ENCODE results near the gene NUMA1.

GRCh38 chr11:72010529-72011233 lies 69.7 kb downstream of the NUMA1 start:
- TF ChIP-seq, protein P1, sequence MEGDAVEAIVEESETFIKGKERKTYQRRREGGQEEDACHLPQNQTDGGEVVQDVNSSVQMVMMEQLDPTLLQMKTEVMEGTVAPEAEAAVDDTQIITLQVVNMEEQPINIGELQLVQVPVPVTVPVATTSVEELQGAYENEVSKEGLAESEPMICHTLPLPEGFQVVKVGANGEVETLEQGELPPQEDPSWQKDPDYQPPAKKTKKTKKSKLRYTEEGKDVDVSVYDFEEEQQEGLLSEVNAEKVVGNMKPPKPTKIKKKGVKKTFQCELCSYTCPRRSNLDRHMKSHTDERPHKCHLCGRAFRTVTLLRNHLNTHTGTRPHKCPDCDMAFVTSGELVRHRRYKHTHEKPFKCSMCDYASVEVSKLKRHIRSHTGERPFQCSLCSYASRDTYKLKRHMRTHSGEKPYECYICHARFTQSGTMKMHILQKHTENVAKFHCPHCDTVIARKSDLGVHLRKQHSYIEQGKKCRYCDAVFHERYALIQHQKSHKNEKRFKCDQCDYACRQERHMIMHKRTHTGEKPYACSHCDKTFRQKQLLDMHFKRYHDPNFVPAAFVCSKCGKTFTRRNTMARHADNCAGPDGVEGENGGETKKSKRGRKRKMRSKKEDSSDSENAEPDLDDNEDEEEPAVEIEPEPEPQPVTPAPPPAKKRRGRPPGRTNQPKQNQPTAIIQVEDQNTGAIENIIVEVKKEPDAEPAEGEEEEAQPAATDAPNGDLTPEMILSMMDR (IDR thresholded peaks at IDR 0.05; ENCODE audit: low read depth, low read length, missing input control) = no peak
- TF ChIP-seq YY1 (IDR thresholded peaks at IDR 0.05) = no peak
- no peak for TF ChIP-seq SP1 (IDR thresholded peaks at IDR 0.05)
- no peak for TF ChIP-seq TAF1 (conservative IDR thresholded peaks at IDR 0.05)
- TF ChIP-seq, protein P2, sequence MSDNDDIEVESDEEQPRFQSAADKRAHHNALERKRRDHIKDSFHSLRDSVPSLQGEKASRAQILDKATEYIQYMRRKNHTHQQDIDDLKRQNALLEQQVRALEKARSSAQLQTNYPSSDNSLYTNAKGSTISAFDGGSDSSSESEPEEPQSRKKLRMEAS (IDR thresholded peaks at IDR 0.05) = no peak
- no peak for TF ChIP-seq FOXA1 (IDR thresholded peaks at IDR 0.05)
- TF ChIP-seq, protein P3, sequence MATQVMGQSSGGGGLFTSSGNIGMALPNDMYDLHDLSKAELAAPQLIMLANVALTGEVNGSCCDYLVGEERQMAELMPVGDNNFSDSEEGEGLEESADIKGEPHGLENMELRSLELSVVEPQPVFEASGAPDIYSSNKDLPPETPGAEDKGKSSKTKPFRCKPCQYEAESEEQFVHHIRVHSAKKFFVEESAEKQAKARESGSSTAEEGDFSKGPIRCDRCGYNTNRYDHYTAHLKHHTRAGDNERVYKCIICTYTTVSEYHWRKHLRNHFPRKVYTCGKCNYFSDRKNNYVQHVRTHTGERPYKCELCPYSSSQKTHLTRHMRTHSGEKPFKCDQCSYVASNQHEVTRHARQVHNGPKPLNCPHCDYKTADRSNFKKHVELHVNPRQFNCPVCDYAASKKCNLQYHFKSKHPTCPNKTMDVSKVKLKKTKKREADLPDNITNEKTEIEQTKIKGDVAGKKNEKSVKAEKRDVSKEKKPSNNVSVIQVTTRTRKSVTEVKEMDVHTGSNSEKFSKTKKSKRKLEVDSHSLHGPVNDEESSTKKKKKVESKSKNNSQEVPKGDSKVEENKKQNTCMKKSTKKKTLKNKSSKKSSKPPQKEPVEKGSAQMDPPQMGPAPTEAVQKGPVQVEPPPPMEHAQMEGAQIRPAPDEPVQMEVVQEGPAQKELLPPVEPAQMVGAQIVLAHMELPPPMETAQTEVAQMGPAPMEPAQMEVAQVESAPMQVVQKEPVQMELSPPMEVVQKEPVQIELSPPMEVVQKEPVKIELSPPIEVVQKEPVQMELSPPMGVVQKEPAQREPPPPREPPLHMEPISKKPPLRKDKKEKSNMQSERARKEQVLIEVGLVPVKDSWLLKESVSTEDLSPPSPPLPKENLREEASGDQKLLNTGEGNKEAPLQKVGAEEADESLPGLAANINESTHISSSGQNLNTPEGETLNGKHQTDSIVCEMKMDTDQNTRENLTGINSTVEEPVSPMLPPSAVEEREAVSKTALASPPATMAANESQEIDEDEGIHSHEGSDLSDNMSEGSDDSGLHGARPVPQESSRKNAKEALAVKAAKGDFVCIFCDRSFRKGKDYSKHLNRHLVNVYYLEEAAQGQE (IDR thresholded peaks at IDR 0.05) = no peak
- TF ChIP-seq ATF3 (IDR thresholded peaks at IDR 0.05) = no peak
- TF ChIP-seq RAD21 (IDR thresholded peaks at IDR 0.05) = no peak
- TF ChIP-seq HNF4A (conservative IDR thresholded peaks at IDR 0.05) = no peak
- TF ChIP-seq JUND (IDR thresholded peaks at IDR 0.05) = no peak
- no peak for TF ChIP-seq ZBTB33 (IDR thresholded peaks at IDR 0.05)
- TF ChIP-seq EGR1 (IDR thresholded peaks at IDR 0.05; ENCODE audit: low read depth in 2 of 2) = no peak
- no peak for TF ChIP-seq GABPA (IDR thresholded peaks at IDR 0.05 in 1 of 2, conservative IDR thresholded peaks at IDR 0.05 in 1 of 2)

All from liver (tissue), 3 donors.